Measurements from ENCODE around the gene ATXN2. TPM values are rescaled to one million over a fixed set of nuclear protein-coding genes. Genes with fewer than 3 reads are reported as not detected.

ATXN2 gene
- 50.0 TPM for total RNA-seq
- long read RNA-seq, partial matches to known transcripts: 14 of 48 reads
- long read RNA-seq, other reads (novel, unspliced or antisense): 32 of 48 reads

- no peak for TF ChIP-seq CTCF (IDR thresholded peaks at IDR 0.05; ENCODE audit: borderline replicate concordance)
- H3K4me3 ChIP-seq: peak within 1 kb of the TSS; percentile 99
- intact Hi-C loops (cut with micrococcal nuclease): no loop called here
These were observed at the start of gene ATXN2 for GRCh38 chr12:111598637-111599452. TSS of gene ATXN2 (minus strand) at chr12:111599315. CDS start at chr12:111599034, 281 bp downstream.

GRCh38 chr12:111645433-111645832, 46.3 kb upstream of the ATXN2 start:
- DNase-seq: no peak
- intact Hi-C loops (cut with micrococcal nuclease): no loop called here
- Histone ChIP-seq H3K4me3 (no peak overlapping the region), H3K27ac (replicated peaks) (no peak overlapping the region), H3K36me3 (peaks cover 84% of the 10 kb centered on the region), H3K4me1 (peaks cover 22% of the 10 kb centered on the region), H3K27me3 (ENCODE audit: low read depth) (no peaks in the 10 kb centered on the region), H3K9me3 (replicated peaks) (no peaks in the 10 kb centered on the region)
- TF ChIP-seq CTCF (IDR thresholded peaks at IDR 0.05; ENCODE audit: borderline replicate concordance): no peak

More at GRCh38 chr12:111598637-111599452, at the start of gene ATXN2:
- H3K36me3 ChIP-seq: no peaks in the 10 kb centered on the region
- DNase-seq: peak; percentile 75
- peaks cover 61% of the 10 kb centered on the region for H3K4me1 ChIP-seq
- no peaks in the 10 kb centered on the region for H3K9me3 ChIP-seq (replicated peaks)
- H3K27me3 ChIP-seq (ENCODE audit: low read depth): no peaks in the 10 kb centered on the region
- H3K27ac ChIP-seq (replicated peaks): peak within 1 kb of the TSS; percentile 100

GRCh38 chr12:111643427-111643826, 44.3 kb upstream of the ATXN2 start:
- DNase-seq: no peak
- intact Hi-C loops (cut with micrococcal nuclease): no loop called here
- no peaks in the 10 kb centered on the region for H3K9me3 ChIP-seq (replicated peaks)
- H3K27ac ChIP-seq (replicated peaks): peak overlapping the region; percentile 60
- H3K4me3 ChIP-seq: no peak overlapping the region
- H3K36me3 ChIP-seq: peaks cover 64% of the 10 kb centered on the region
- H3K27me3 ChIP-seq (ENCODE audit: low read depth): no peaks in the 10 kb centered on the region
- TF ChIP-seq CTCF (IDR thresholded peaks at IDR 0.05; ENCODE audit: borderline replicate concordance): no peak
- peaks cover 22% of the 10 kb centered on the region for H3K4me1 ChIP-seq

- intact Hi-C loops (cut with micrococcal nuclease): no loop called here
- no peaks in the 10 kb centered on the region for H3K27me3 ChIP-seq (ENCODE audit: low read depth)
- DNase-seq: no peak
- TF ChIP-seq CTCF (IDR thresholded peaks at IDR 0.05; ENCODE audit: borderline replicate concordance): no peak
- H3K36me3 ChIP-seq: peaks cover 59% of the 10 kb centered on the region
- H3K4me3 ChIP-seq: no peak overlapping the region
- H3K27ac ChIP-seq (replicated peaks): peak overlapping the region; percentile 60
- H3K4me1 ChIP-seq: peaks cover 22% of the 10 kb centered on the region
- H3K9me3 ChIP-seq (replicated peaks): no peaks in the 10 kb centered on the region
These were observed 43.7 kb upstream of the ATXN2 start for GRCh38 chr12:111642681-111643426.

GRCh38 chr12:111640506-111640905, 41.4 kb upstream of the ATXN2 start:
- Histone ChIP-seq H3K9me3 (replicated peaks) (no peaks in the 10 kb centered on the region), H3K4me1 (peaks cover 39% of the 10 kb centered on the region), H3K27ac (replicated peaks) (no peak overlapping the region), H3K4me3 (no peak overlapping the region), H3K36me3 (peaks cover 35% of the 10 kb centered on the region), H3K27me3 (ENCODE audit: low read depth) (no peaks in the 10 kb centered on the region)
- intact Hi-C loops (cut with micrococcal nuclease): no loop called here
- DNase-seq: no peak
- TF ChIP-seq CTCF (IDR thresholded peaks at IDR 0.05; ENCODE audit: borderline replicate concordance): no peak

All from left ventricle myocardium inferior (tissue), 1 donor.